ENCODE measurements around the gene MYO18B.

MYO18B gene

DNA sequence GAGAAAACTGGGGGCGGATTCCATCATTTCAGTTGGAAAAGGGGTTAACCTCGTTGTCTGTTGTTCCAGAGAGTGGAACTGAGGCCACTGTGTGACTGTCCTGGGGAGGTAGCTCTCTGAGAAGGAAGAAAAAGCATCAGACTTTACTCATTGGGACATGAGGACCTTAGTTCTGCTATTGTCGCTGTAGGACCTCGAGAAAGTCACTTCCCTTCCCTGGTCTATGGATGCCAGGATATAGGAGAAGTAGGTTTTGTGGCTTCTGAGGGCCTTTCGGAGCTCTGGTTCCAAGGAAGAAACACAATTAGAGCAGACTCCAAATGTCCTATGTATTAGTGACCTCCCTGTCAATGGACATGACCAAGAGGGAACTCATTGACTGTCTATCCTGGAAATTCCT, 6.2 kb downstream of the MYO18B start:
- no peak overlapping the region for H3K4me3 ChIP-seq (ENCODE audit: low read depth, low read length)
- TF ChIP-seq, protein P1, sequence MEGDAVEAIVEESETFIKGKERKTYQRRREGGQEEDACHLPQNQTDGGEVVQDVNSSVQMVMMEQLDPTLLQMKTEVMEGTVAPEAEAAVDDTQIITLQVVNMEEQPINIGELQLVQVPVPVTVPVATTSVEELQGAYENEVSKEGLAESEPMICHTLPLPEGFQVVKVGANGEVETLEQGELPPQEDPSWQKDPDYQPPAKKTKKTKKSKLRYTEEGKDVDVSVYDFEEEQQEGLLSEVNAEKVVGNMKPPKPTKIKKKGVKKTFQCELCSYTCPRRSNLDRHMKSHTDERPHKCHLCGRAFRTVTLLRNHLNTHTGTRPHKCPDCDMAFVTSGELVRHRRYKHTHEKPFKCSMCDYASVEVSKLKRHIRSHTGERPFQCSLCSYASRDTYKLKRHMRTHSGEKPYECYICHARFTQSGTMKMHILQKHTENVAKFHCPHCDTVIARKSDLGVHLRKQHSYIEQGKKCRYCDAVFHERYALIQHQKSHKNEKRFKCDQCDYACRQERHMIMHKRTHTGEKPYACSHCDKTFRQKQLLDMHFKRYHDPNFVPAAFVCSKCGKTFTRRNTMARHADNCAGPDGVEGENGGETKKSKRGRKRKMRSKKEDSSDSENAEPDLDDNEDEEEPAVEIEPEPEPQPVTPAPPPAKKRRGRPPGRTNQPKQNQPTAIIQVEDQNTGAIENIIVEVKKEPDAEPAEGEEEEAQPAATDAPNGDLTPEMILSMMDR (IDR thresholded peaks at IDR 0.05; ENCODE audit: low read depth, low read length, missing control alignments): no peak
- in situ Hi-C loops (cut with HindIII; ENCODE audit: low sequenced_read_pairs): no loop called here
- no peak for DNase-seq (ENCODE audit: low read depth)

DNA sequence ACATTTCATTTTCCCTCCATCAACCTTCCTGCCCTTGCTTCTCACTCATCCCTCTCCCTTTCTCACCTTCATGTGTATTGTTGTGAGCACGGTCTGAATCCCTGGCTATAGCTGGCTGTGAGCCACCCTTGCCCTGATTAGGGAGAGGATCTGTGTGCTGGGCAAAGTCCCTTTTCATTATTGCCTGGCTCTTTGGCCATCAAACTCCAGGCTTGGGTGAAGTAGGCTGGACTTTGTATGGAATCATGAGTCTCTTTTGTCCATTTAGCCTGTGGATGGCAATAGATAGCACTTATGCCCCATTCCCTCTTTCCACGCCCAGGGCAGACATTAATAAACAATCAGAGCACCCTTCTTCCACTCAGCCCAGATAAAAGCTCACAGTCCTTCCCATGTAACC, 6.7 kb downstream of the MYO18B start:
- no peak for DNase-seq (ENCODE audit: low read depth)
- H3K4me3 ChIP-seq (ENCODE audit: low read depth, low read length): no peak overlapping the region
- in situ Hi-C loops (cut with HindIII; ENCODE audit: low sequenced_read_pairs): no loop called here
- TF ChIP-seq, protein P1 (IDR thresholded peaks at IDR 0.05; ENCODE audit: low read depth, low read length, missing control alignments): no peak

DNA sequence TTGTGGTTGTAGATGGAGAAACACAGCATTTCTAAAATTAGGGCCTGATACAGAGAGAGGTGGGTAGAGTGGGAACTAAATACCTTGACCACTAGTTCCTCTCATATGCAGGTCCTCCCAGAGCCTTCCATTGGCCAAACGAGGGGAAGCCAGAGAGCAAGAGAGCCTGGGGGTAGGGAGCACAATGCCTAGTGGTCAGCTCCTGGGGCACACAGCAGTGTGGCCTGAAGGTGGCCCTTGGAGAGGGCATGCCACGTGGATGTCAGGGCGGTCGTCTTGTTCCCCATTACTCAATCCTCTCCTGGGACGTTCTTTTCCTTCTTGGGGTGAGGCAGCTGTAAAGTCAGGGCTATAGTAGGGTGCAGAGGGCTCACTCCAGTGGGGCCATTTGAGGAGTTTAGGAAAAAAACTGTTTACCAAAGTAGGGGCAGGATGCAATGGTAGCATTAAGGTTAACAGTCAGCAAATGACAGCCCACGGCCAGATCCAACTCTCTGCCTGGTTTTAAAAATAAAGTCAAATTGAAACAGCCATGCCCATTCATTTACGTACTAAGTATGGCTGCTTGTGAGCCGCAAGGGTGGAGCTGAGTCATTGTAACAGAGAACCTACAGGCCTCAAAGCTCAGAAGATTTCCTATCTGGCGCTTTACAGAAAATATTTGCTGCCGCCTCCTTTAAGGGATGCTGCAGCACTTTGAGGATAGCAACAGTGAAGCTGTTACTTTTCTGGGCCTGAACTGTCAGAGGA, 7.6 kb downstream of the MYO18B start:
- DNase-seq (ENCODE audit: low read depth): no peak
- no peak overlapping the region for H3K4me3 ChIP-seq (ENCODE audit: low read depth, low read length)
- TF ChIP-seq, protein P1 (IDR thresholded peaks at IDR 0.05; ENCODE audit: low read depth, low read length, missing control alignments): no peak
- in situ Hi-C loops (cut with HindIII; ENCODE audit: low sequenced_read_pairs): no loop called here

DNA sequence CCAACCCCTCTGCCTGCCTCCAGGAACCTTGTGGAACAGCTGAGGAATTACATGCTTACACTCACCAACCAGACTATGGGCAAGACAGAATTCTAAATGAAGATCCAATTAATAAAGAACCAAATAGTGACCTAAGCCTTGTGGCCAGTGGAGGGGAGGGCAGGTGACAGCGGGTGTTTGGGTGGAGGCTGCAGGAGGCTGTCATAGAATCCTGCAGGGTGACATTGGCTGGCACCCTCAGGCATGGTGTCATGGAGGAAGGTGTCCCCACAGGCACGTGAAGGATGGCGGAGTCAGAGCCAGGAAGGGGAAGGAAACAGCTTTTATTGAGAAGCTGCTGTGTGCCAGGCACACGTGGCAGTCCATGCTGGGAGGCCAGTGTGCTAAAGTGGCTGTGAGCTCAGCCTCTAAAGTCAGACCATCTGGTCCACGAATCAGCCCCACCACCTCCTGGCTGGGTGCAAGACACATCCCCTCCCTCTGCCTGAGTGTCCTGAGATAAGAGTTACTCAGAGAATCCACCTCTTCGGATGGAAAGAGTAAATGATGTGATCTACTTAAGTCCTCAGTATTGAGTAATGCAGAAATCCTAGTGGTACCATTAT, 8.7 kb downstream of the MYO18B start:
- TF ChIP-seq, protein P1 (IDR thresholded peaks at IDR 0.05; ENCODE audit: low read depth, low read length, missing control alignments): no peak
- no peak for DNase-seq (ENCODE audit: low read depth)
- in situ Hi-C loops (cut with HindIII; ENCODE audit: low sequenced_read_pairs): no loop called here

DNA sequence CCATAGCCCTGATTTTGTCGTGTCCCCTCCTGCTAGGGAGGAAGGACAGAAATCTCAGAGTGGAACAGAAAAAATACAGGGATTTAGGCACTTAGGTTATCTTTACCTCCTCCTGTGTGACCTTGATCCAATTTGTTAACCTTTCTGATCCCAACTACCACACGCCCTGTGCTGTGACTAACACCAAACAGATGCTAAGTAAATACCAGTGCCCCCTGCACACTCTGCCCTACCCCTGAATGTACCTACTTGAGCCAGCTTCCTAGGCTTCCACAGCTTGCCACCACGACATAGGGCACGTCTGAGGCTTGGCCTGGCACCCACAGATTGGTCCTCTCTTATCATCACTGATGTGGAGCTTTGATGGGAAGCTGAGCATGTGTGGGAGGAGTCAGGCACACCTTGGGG, 9.2 kb downstream of the MYO18B start:
- in situ Hi-C loops (cut with HindIII; ENCODE audit: low sequenced_read_pairs): no loop called here
- H3K4me3 ChIP-seq (ENCODE audit: low read depth, low read length): no peak overlapping the region
- no peak for DNase-seq (ENCODE audit: low read depth)
- TF ChIP-seq, protein P1 (IDR thresholded peaks at IDR 0.05; ENCODE audit: low read depth, low read length, missing control alignments): no peak

More for the DNA sequence above, 8.7 kb downstream of the MYO18B start:
- H3K4me3 ChIP-seq (ENCODE audit: low read depth, low read length): no peak overlapping the region

DNA sequence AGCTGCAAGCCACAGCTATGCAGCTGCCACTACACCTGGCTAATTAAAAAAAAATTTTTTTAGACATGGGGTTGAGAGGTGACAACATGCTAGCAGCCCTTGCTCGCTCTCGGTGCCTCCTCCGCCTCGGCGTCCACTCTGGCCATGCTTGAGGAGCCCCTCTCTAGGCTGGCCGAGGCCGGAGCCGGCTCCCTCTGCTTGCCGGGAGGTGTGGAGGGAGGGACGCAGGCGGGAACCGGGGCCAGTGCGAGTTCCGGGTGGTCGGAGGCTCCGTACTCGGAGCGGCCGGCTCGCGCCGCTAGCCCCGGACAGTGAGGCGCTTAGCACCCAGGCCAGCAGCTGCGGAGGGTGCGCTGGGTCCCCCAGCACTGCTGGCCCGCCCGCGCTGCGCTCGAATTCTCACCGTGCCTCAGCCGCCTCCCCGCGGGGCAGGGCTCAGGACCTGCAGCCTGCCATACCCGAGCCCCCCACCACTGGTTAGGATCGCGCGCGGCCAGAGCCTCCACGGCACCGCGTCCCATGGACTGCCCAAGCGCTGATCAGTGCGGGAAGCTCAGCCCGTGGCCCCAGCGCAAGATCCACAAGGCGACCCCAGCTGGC, 10.7 kb downstream of the MYO18B start:
- TF ChIP-seq, protein P1 (IDR thresholded peaks at IDR 0.05; ENCODE audit: low read depth, low read length, missing control alignments): no peak
- in situ Hi-C loops (cut with HindIII; ENCODE audit: low sequenced_read_pairs): no loop called here
- DNase-seq (ENCODE audit: low read depth): no peak
- H3K4me3 ChIP-seq (ENCODE audit: low read depth, low read length): no peak overlapping the region

Measured in astrocyte of the cerebellum (primary cell).